HepG2 (cell line): Measurements from ENCODE around the gene OR1F1. TPM values are rescaled to one million over a fixed set of nuclear protein-coding genes. Genes with fewer than 3 reads are reported as not detected.

ENCODE experiments used
- KLF6 ChIP-seq: IDR thresholded peaks from 2 replicates; pipeline ENCODE4 v1.8.0; 2016; ENCODE audit warnings: missing biosample characterization, missing genetic modification reagents
- MAFG ChIP-seq: sonication (generic); formaldehyde crosslinking; IDR thresholded peaks from 2 replicates; pipeline ENCODE4 v1.5.1; 2020; ENCODE audit warnings: mild to moderate bottlenecking, missing genetic modification reagents
- NFATC3 ChIP-seq: sonication (generic); formaldehyde crosslinking; IDR thresholded peaks from 2 replicates; pipeline ENCODE4 v1.5.1; 2020; ENCODE audit warnings: mild to moderate bottlenecking, missing genetic modification reagents
- ONECUT2 ChIP-seq: sonication (generic); formaldehyde crosslinking; IDR thresholded peaks from 2 replicates; pipeline ENCODE4 v1.4.0; 2020; ENCODE audit warnings: missing genetic modification reagents
- PAF1 ChIP-seq: IDR thresholded peaks from 2 replicates; pipeline ENCODE4 v1.6.1; 2016; ENCODE audit warnings: missing genetic modification reagents, missing compliant biosample characterization
- RBM39 ChIP-seq: fragments of 200-400 bp; formaldehyde crosslinking; IDR thresholded peaks from one replicate; pipeline ENCODE4 v1.6.1; 2018; ENCODE audit warnings: antibody characterized with exemption, mild to moderate bottlenecking, low read depth, low read length; ENCODE audit not compliant: poor library complexity, severe bottlenecking
- SETDB1 ChIP-seq: sonication (generic); formaldehyde crosslinking; IDR thresholded peaks from 2 replicates; pipeline ENCODE4 v1.5.1; 2020; ENCODE audit warnings: missing genetic modification reagents, mild to moderate bottlenecking, borderline replicate concordance
- TBP ChIP-seq: sonication (generic); formaldehyde crosslinking; IDR thresholded peaks from 2 replicates; pipeline ENCODE4 v1.5.0; 2020; ENCODE audit warnings: missing genetic modification reagents
- ZFY ChIP-seq: sonication (generic); formaldehyde crosslinking; IDR thresholded peaks from 2 replicates; pipeline ENCODE4 v1.4.0; 2020; ENCODE audit warnings: missing genetic modification reagents
- ZNF33A ChIP-seq: sonication (generic); formaldehyde crosslinking; IDR thresholded peaks from 2 replicates; pipeline ENCODE4 v1.5.1; 2020; ENCODE audit warnings: missing genetic modification reagents, mild to moderate bottlenecking, moderate library complexity, borderline replicate concordance
- ZNF33B ChIP-seq: sonication (generic); formaldehyde crosslinking; IDR thresholded peaks from 2 replicates; pipeline ENCODE4 v1.5.1; 2020; ENCODE audit warnings: mild to moderate bottlenecking, missing genetic modification reagents
- ZNF570 ChIP-seq: sonication (generic); formaldehyde crosslinking; IDR thresholded peaks from 2 replicates; pipeline ENCODE4 v1.4.0; 2020; ENCODE audit warnings: mild to moderate bottlenecking, missing genetic modification reagents, borderline replicate concordance
- ZNF891 ChIP-seq: sonication (generic); formaldehyde crosslinking; IDR thresholded peaks from 2 replicates; pipeline ENCODE4 v1.5.0; 2020; ENCODE audit warnings: mild to moderate bottlenecking, missing genetic modification reagents
- polyA plus RNA-seq, 8 experiments: library from polyadenylated mRNA; depleted of rRNA in 3 of 8; stranded (reverse) in 7 of 8; unstranded in 1 of 8; fragments of >200 nt; fragmentation: Illumina TruSeq in 4 of 8; extraction: Trizol in 4 of 8; gene quantifications; 2 replicates each; pipeline versions ENCODE4 v1.2.1 to v1.2.3, GENCODE V29; 2011 to 2016; ENCODE audit warnings: low read depth in 4 of 8, missing spikeins in 1 of 8, mixed read lengths in 1 of 8; ENCODE audit not compliant: insufficient read depth in 1 of 8
- total RNA-seq, 5 experiments: library from RNA; depleted of rRNA; stranded (reverse); fragments of >200 nt; fragmentation: Illumina TruSeq; extraction: Trizol; gene quantifications; 2 replicates each; pipeline ENCODE4 v1.2.3, GENCODE V29; 2016; ENCODE audit warnings: low read depth in 1 of 5
- TF ChIP-seq, protein P1 (sequence below): sonication (generic); formaldehyde crosslinking; IDR thresholded peaks from 2 replicates; pipeline ENCODE4 v1.4.0; 2020; ENCODE audit warnings: missing genetic modification reagents
- TF ChIP-seq, protein P2 (sequence below): sonication (generic); formaldehyde crosslinking; IDR thresholded peaks from 2 replicates; pipeline ENCODE4 v1.5.0; 2020; ENCODE audit warnings: mild to moderate bottlenecking, missing genetic modification reagents
- TF ChIP-seq, protein P3 (sequence below): sonication (generic); formaldehyde crosslinking; IDR thresholded peaks from 2 replicates; pipeline ENCODE4 v1.5.1; 2020; ENCODE audit warnings: mild to moderate bottlenecking, moderate library complexity, missing genetic modification reagents
- TF ChIP-seq, protein P4 (sequence below): sonication (generic); formaldehyde crosslinking; IDR thresholded peaks from 2 replicates; pipeline ENCODE4 v1.4.0; 2020; ENCODE audit warnings: mild to moderate bottlenecking, missing genetic modification reagents
- TF ChIP-seq, protein P5 (sequence below): sonication (generic); formaldehyde crosslinking; IDR thresholded peaks from 2 replicates; pipeline ENCODE4 v1.8.1; 2023; ENCODE audit warnings: mild to moderate bottlenecking, missing genetic modification reagents

Gene OR1F1
- total and polyA plus RNA-seq, 2 of the 13 experiments (the other 11 are each of a cell fraction or from before 2014, with no cell fraction given) = 0.90 TPM; not detected in 1

DNA sequence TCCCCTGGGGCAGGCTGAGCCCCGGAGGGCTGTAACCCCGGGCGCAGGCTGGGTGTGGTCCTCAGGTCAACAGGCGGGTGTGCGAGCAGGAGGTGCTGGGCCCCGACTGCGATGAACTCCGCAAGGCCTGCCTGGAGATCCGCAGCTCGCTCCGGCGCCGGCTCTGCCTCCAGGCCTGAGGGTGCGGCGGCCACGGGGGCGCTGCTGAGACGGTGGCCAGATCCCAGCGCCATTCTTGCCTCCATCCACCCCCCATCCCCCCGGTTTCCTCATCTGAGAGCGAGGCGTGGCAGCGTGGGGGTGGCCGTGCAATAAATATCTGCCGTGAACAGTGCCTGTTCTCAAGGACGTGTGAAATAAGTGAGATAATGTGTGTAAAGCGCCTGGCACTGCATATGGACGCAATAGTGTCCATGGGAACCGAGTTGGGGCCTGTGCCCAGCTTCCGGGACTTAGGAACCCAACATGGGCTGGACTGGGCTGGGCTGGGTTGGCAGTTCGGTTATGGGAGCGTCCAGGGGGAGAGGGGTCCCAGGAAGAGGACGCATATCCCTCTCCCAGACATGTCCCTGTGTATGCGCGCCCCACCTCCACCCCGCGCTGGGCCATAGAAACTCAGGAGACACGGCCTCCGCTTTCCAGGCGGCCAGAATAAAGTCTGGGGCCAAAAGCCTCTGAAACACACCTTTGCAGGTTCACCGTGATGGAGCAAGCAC is 38.2 kb upstream of the OR1F1 start (continued):
- TF ChIP-seq, protein P1, sequence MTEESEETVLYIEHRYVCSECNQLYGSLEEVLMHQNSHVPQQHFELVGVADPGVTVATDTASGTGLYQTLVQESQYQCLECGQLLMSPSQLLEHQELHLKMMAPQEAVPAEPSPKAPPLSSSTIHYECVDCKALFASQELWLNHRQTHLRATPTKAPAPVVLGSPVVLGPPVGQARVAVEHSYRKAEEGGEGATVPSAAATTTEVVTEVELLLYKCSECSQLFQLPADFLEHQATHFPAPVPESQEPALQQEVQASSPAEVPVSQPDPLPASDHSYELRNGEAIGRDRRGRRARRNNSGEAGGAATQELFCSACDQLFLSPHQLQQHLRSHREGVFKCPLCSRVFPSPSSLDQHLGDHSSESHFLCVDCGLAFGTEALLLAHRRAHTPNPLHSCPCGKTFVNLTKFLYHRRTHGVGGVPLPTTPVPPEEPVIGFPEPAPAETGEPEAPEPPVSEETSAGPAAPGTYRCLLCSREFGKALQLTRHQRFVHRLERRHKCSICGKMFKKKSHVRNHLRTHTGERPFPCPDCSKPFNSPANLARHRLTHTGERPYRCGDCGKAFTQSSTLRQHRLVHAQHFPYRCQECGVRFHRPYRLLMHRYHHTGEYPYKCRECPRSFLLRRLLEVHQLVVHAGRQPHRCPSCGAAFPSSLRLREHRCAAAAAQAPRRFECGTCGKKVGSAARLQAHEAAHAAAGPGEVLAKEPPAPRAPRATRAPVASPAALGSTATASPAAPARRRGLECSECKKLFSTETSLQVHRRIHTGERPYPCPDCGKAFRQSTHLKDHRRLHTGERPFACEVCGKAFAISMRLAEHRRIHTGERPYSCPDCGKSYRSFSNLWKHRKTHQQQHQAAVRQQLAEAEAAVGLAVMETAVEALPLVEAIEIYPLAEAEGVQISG = no peak; the same call in 1 of the 2 replicates
- TF ChIP-seq RBM39 (peak; percentile 38), SETDB1 (no peak), ZFY (peak; percentile 87), MAFG (CRISPR knock-in tag) (no peak), KLF6 (CRISPR knock-in tag) (no peak), NFATC3 (CRISPR knock-in tag) (0 out of 2 replicates have a peak, but pooled peaks have one; percentile 47), ZNF891 (0 out of 2 replicates have a peak, but pooled peaks have one; percentile 11), ZNF33A (CRISPR knock-in tag) (no peak), PAF1 (no peak), ZNF570 (CRISPR knock-in tag) (no peak), ZNF33B (CRISPR knock-in tag) (no peak), TBP (CRISPR knock-in tag) (no peak), ONECUT2 (CRISPR knock-in tag) (no peak)
- TF ChIP-seq, protein P2, sequence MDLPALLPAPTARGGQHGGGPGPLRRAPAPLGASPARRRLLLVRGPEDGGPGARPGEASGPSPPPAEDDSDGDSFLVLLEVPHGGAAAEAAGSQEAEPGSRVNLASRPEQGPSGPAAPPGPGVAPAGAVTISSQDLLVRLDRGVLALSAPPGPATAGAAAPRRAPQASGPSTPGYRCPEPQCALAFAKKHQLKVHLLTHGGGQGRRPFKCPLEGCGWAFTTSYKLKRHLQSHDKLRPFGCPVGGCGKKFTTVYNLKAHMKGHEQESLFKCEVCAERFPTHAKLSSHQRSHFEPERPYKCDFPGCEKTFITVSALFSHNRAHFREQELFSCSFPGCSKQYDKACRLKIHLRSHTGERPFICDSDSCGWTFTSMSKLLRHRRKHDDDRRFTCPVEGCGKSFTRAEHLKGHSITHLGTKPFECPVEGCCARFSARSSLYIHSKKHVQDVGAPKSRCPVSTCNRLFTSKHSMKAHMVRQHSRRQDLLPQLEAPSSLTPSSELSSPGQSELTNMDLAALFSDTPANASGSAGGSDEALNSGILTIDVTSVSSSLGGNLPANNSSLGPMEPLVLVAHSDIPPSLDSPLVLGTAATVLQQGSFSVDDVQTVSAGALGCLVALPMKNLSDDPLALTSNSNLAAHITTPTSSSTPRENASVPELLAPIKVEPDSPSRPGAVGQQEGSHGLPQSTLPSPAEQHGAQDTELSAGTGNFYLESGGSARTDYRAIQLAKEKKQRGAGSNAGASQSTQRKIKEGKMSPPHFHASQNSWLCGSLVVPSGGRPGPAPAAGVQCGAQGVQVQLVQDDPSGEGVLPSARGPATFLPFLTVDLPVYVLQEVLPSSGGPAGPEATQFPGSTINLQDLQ = no peak
- TF ChIP-seq, protein P3, sequence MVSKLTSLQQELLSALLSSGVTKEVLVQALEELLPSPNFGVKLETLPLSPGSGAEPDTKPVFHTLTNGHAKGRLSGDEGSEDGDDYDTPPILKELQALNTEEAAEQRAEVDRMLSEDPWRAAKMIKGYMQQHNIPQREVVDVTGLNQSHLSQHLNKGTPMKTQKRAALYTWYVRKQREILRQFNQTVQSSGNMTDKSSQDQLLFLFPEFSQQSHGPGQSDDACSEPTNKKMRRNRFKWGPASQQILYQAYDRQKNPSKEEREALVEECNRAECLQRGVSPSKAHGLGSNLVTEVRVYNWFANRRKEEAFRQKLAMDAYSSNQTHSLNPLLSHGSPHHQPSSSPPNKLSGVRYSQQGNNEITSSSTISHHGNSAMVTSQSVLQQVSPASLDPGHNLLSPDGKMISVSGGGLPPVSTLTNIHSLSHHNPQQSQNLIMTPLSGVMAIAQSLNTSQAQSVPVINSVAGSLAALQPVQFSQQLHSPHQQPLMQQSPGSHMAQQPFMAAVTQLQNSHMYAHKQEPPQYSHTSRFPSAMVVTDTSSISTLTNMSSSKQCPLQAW (CRISPR knock-in tag) = no peak
- TF ChIP-seq, protein P4, sequence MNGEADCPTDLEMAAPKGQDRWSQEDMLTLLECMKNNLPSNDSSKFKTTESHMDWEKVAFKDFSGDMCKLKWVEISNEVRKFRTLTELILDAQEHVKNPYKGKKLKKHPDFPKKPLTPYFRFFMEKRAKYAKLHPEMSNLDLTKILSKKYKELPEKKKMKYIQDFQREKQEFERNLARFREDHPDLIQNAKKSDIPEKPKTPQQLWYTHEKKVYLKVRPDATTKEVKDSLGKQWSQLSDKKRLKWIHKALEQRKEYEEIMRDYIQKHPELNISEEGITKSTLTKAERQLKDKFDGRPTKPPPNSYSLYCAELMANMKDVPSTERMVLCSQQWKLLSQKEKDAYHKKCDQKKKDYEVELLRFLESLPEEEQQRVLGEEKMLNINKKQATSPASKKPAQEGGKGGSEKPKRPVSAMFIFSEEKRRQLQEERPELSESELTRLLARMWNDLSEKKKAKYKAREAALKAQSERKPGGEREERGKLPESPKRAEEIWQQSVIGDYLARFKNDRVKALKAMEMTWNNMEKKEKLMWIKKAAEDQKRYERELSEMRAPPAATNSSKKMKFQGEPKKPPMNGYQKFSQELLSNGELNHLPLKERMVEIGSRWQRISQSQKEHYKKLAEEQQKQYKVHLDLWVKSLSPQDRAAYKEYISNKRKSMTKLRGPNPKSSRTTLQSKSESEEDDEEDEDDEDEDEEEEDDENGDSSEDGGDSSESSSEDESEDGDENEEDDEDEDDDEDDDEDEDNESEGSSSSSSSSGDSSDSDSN (CRISPR knock-in tag) = peak; percentile 94
- TF ChIP-seq, protein P5, sequence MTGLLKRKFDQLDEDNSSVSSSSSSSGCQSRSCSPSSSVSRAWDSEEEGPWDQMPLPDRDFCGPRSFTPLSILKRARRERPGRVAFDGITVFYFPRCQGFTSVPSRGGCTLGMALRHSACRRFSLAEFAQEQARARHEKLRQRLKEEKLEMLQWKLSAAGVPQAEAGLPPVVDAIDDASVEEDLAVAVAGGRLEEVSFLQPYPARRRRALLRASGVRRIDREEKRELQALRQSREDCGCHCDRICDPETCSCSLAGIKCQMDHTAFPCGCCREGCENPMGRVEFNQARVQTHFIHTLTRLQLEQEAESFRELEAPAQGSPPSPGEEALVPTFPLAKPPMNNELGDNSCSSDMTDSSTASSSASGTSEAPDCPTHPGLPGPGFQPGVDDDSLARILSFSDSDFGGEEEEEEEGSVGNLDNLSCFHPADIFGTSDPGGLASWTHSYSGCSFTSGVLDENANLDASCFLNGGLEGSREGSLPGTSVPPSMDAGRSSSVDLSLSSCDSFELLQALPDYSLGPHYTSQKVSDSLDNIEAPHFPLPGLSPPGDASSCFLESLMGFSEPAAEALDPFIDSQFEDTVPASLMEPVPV (CRISPR knock-in tag) = no peak
